PFSK-1 (cell line): ENCODE measurements around the gene SUPT7L.

Experiments
- FOXP2 ChIP-seq: optimal IDR thresholded peaks from 2 replicates; pipeline ENCODE3; 2011; ENCODE audit warnings: borderline replicate concordance, control low read depth, inconsistent platforms; ENCODE audit not compliant: insufficient read depth; ENCODE audit errors: extremely low read length, extremely low read depth
- POLR2AphosphoS5 ChIP-seq: IDR thresholded peaks from 2 replicates; pipeline ENCODE4 v1.6.1; 2012; ENCODE audit warnings: low read depth, mild to moderate bottlenecking, control low read depth, low read length, moderate library complexity
- SIN3A ChIP-seq: IDR thresholded peaks from 2 replicates; pipeline ENCODE4 v1.6.1; 2012; ENCODE audit warnings: mild to moderate bottlenecking, low read length, moderate library complexity, borderline replicate concordance; ENCODE audit not compliant: insufficient read depth
- TAF1 ChIP-seq: IDR thresholded peaks from 2 replicates; pipeline ENCODE4 v1.6.1; 2012; ENCODE audit warnings: low read length, control low read depth, borderline replicate concordance; ENCODE audit not compliant: insufficient read depth
- TF ChIP-seq, protein P1 (sequence below), 2 experiments: IDR thresholded peaks; 2 replicates each; pipeline versions ENCODE4 v1.6.1 to v1.8.0; 2011 to 2012; ENCODE audit warnings: low read depth in 2 of 2, low read length in 2 of 2, control low read depth in 1 of 2, inconsistent platforms in 1 of 2, mild to moderate bottlenecking in 1 of 2, moderate library complexity in 1 of 2; ENCODE audit not compliant: insufficient read depth in 1 of 2

DNA sequence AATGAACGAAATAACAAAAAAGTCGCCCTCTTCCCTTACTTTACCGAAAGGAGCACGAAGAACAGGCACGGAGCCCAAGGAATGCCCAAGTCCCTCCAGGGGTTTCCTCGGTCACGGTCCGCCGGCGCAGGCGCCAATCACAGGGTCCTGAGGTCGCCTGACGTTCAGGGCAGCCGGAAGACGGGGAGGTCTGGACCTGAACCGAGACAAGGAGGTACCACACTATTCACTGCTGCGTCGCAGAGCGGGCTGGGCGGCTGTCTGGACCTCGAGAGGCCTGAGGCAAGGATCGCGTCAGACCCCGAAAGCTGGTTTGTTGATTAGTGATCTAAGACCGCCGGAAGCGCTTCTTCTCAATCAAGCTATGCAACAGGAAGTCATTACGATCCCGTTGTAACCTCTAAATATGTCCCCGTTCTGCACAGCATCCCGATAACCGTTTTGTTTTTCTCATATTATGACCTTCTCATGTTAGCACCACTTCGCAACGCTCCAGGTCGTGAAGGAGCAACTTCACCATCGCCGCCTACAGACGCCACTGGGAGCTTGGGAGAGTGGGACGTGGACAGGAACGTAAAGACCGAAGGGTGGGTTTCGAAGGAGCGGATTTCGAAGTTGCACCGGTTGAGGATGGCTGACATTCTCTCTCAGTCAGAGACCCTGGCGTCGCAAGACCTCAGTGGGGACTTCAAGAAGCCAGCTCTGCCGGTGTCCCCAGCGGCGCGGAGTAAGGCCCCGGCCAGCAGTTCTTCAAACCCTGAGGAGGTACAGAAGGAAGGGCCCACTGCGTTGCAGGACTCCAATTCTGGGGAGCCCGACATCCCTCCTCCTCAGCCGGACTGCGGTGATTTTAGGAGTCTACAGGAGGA is at the start of gene SUPT7L, which contains the start of gene SLC4A1AP:
- TF ChIP-seq POLR2AphosphoS5 = peak; percentile 49
- TF ChIP-seq, protein P1, sequence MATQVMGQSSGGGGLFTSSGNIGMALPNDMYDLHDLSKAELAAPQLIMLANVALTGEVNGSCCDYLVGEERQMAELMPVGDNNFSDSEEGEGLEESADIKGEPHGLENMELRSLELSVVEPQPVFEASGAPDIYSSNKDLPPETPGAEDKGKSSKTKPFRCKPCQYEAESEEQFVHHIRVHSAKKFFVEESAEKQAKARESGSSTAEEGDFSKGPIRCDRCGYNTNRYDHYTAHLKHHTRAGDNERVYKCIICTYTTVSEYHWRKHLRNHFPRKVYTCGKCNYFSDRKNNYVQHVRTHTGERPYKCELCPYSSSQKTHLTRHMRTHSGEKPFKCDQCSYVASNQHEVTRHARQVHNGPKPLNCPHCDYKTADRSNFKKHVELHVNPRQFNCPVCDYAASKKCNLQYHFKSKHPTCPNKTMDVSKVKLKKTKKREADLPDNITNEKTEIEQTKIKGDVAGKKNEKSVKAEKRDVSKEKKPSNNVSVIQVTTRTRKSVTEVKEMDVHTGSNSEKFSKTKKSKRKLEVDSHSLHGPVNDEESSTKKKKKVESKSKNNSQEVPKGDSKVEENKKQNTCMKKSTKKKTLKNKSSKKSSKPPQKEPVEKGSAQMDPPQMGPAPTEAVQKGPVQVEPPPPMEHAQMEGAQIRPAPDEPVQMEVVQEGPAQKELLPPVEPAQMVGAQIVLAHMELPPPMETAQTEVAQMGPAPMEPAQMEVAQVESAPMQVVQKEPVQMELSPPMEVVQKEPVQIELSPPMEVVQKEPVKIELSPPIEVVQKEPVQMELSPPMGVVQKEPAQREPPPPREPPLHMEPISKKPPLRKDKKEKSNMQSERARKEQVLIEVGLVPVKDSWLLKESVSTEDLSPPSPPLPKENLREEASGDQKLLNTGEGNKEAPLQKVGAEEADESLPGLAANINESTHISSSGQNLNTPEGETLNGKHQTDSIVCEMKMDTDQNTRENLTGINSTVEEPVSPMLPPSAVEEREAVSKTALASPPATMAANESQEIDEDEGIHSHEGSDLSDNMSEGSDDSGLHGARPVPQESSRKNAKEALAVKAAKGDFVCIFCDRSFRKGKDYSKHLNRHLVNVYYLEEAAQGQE (IDR thresholded peaks at IDR 0.05; ENCODE audit: insufficient read depth in 1 of 2, low read depth in 2 of 2, low read length in 2 of 2) = no peak
- TF ChIP-seq FOXP2 = peak; percentile 54
- TF ChIP-seq SIN3A = no peak; the same call in 1 of the 2 replicates
- TF ChIP-seq TAF1 = peak; percentile 93
